ENCODE results near the gene COQ8B. TPM values are rescaled to one million over a fixed set of nuclear protein-coding genes. Genes with fewer than 3 reads are reported as not detected.

The COQ8B gene
- total RNA-seq, 1 experiment from 2014 or later: 62.9 TPM

- peak; percentile 83 for ATAC-seq
- Mint-ChIP-seq H3K36me3 (peaks cover 12% of the 10 kb centered on the region), H3K4me1 (peaks cover 6% of the 10 kb centered on the region), H3K27me3 (ENCODE audit: low read depth) (no peaks in the 10 kb centered on the region), H3K4me3 (peak overlapping the region; percentile 86), H3K9me3 (no peaks in the 10 kb centered on the region), H3K27ac (peak overlapping the region; percentile 95)
- peak; percentile 91 for DNase-seq (ENCODE audit: low spot score)
- POLR2A ChIA-PET: interaction anchor here (0.6 to 2.0 kb wide), 12 partner anchors 10 to 586 kb away, joined by 3 to 10 read pairs (median 4); partner anchors contain the start of genes ACTMAP, COQ8B, EGLN2 and ITPKC
- CTCF ChIA-PET: interaction anchor here (0.8 to 4.2 kb wide), 10 partner anchors 9 to 120 kb away, joined by 3 to 41 read pairs (median 5); partner anchors contain the start of genes COQ8B, EGLN2 and ITPKC
- peak; percentile 91 for TF ChIP-seq TP53 (CRISPR knock-in tag; IDR thresholded peaks at IDR 0.05)
- 0 out of 2 replicates have a peak, but pooled peaks have one; percentile 49 for TF ChIP-seq ZNF232 (CRISPR knock-in tag; IDR thresholded peaks at IDR 0.05)
- peak; percentile 10; the same call in 1 of the 2 replicates for TF ChIP-seq HMGXB4 (CRISPR knock-in tag; IDR thresholded peaks at IDR 0.05)
- TF ChIP-seq NFYB (CRISPR knock-in tag; conservative IDR thresholded peaks at IDR 0.05; ENCODE audit: low read depth): peak; percentile 38
- 0 out of 2 replicates have a peak, but pooled peaks have one; percentile 22 for TF ChIP-seq E2F1 (CRISPR knock-in tag; IDR thresholded peaks at IDR 0.05)
- TF ChIP-seq NFE2L1 (CRISPR knock-in tag; IDR thresholded peaks at IDR 0.05): peak; percentile 77
- TF ChIP-seq ZNF263 (CRISPR knock-in tag; IDR thresholded peaks at IDR 0.05; ENCODE audit: low read depth): 0 out of 2 replicates have a peak, but pooled peaks have one; percentile 28
- TF ChIP-seq SMAD4 (CRISPR knock-in tag; IDR thresholded peaks at IDR 0.05): 0 out of 2 replicates have a peak, but pooled peaks have one; percentile 23
- peak; percentile 82 for TF ChIP-seq FOXP1 (CRISPR knock-in tag; IDR thresholded peaks at IDR 0.05; ENCODE audit: borderline replicate concordance)
- no peak for TF ChIP-seq SMAD3 (CRISPR knock-in tag; IDR thresholded peaks at IDR 0.05; ENCODE audit: borderline replicate concordance)
- TF ChIP-seq, protein P1, sequence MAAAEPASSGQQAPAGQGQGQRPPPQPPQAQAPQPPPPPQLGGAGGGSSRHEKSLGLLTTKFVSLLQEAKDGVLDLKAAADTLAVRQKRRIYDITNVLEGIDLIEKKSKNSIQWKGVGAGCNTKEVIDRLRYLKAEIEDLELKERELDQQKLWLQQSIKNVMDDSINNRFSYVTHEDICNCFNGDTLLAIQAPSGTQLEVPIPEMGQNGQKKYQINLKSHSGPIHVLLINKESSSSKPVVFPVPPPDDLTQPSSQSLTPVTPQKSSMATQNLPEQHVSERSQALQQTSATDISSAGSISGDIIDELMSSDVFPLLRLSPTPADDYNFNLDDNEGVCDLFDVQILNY (CRISPR knock-in tag; IDR thresholded peaks at IDR 0.05): peak; percentile 42; the same call in 1 of the 2 replicates
- TF ChIP-seq, protein P2, sequence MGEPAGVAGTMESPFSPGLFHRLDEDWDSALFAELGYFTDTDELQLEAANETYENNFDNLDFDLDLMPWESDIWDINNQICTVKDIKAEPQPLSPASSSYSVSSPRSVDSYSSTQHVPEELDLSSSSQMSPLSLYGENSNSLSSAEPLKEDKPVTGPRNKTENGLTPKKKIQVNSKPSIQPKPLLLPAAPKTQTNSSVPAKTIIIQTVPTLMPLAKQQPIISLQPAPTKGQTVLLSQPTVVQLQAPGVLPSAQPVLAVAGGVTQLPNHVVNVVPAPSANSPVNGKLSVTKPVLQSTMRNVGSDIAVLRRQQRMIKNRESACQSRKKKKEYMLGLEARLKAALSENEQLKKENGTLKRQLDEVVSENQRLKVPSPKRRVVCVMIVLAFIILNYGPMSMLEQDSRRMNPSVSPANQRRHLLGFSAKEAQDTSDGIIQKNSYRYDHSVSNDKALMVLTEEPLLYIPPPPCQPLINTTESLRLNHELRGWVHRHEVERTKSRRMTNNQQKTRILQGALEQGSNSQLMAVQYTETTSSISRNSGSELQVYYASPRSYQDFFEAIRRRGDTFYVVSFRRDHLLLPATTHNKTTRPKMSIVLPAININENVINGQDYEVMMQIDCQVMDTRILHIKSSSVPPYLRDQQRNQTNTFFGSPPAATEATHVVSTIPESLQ (CRISPR knock-in tag; IDR thresholded peaks at IDR 0.05): no peak
- TF ChIP-seq, protein P3, sequence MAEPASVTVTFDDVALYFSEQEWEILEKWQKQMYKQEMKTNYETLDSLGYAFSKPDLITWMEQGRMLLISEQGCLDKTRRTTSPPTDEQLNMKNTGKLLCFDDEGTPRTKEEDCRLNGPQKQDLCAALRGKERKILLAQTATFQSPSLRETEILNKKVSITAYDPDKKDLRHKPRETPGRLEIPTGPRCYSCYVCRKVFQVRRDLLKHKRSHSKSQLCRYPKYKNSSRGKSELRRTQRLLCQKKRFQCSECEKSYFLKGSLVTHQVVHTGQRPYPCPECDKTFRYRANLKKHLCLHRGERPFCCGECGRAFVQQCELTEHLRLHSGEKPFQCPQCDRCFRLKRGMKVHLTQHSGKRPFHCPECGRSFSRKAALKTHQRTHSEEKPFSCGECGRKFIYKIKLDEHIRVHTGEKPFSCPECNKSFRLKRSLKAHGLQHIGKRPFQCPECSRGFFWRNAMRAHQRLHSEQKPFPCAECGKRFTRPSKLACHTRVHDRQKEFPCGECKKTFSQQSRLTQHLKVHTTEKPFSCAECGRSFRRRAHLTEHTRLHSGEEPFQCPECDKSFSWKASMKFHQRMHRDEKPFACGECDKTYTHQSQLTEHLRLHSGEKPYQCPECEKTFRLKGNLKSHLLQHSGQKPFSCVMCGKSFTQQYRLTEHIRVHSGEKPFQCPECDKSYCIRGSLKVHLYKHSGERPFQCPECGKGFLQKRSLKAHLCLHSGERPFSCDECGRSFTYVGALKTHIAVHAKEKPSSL (CRISPR knock-in tag; conservative IDR thresholded peaks at IDR 0.05): no peak
- peak; percentile 18; the same call in 1 of the 2 replicates for TF ChIP-seq ETV6 (CRISPR knock-in tag; IDR thresholded peaks at IDR 0.05)
- peak; percentile 57; the same call in 1 of the 2 replicates for TF ChIP-seq MYBL2 (CRISPR knock-in tag; IDR thresholded peaks at IDR 0.05)
- no peak for TF ChIP-seq FOXK1 (CRISPR knock-in tag; IDR thresholded peaks at IDR 0.05)
- TF ChIP-seq FOXJ3 (CRISPR knock-in tag; IDR thresholded peaks at IDR 0.05; ENCODE audit: borderline replicate concordance): no peak
- 0 out of 2 replicates have a peak, but pooled peaks have one; percentile 3 for TF ChIP-seq FOXP4 (CRISPR knock-in tag; IDR thresholded peaks at IDR 0.05)
- TF ChIP-seq, protein P4, sequence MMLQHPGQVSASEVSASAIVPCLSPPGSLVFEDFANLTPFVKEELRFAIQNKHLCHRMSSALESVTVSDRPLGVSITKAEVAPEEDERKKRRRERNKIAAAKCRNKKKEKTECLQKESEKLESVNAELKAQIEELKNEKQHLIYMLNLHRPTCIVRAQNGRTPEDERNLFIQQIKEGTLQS (CRISPR knock-in tag; conservative IDR thresholded peaks at IDR 0.05): 0 out of 2 replicates have a peak, but pooled peaks have one; percentile 23
- TF ChIP-seq ZNF317 (CRISPR knock-in tag; IDR thresholded peaks at IDR 0.05; ENCODE audit: borderline replicate concordance, low read depth): 0 out of 2 replicates have a peak, but pooled peaks have one; percentile 14
- no peak for TF ChIP-seq ZNF396 (CRISPR knock-in tag; IDR thresholded peaks at IDR 0.05; ENCODE audit: borderline replicate concordance)
- TF ChIP-seq, protein P5, sequence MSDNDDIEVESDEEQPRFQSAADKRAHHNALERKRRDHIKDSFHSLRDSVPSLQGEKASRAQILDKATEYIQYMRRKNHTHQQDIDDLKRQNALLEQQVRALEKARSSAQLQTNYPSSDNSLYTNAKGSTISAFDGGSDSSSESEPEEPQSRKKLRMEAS (CRISPR knock-in tag; IDR thresholded peaks at IDR 0.05): peak; percentile 86; the same call in 1 of the 2 replicates
These were observed 25.8 kb downstream of the COQ8B start for GRCh38 chr19:40690693-40691420.

Data from WTC11 (cell line).